ENCODE data around the gene WWC1.

WWC1 gene

DNA sequence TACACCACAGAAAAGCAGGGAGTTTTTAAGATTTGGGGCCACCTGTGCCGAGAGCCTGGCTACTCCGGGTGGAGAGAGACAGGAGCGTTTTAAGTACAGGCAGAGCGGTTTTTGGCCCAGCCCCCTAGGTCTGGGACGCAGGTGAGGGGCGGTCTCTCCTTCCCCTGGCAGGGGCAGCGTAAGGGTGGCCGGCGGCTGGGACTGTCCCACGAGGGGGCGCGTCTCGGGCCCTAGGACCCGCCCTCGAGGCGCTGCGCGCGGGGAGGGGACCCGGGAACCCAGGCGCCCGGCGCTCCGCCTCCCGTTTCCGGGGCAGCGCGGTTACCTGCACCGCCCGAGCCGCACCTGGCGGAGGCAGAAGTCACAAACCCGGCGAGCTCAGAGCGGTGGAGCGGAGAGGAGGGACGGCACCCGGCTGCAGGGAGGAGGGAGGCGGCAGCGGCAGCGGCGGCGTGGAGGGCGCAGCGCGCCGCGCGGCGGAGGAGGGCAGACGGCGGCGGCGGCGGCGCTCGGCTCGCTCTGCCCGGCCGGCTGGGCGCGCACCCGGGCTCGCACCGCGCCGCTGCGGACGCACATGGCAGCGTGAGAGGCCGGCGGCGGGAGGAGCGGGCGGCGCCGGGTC, at the start of gene WWC1:
Gene WWC1 (plus strand): TSS at position 304 of the 622 bp plus-strand sequence. CDS start 508 bp downstream, outside the sequence.
- DNase-seq = peak; percentile 75

- no peak for DNase-seq
Measured at GRCh38 chr5:168244838-168245559, 46.4 kb upstream of the WWC1 start.

DNA sequence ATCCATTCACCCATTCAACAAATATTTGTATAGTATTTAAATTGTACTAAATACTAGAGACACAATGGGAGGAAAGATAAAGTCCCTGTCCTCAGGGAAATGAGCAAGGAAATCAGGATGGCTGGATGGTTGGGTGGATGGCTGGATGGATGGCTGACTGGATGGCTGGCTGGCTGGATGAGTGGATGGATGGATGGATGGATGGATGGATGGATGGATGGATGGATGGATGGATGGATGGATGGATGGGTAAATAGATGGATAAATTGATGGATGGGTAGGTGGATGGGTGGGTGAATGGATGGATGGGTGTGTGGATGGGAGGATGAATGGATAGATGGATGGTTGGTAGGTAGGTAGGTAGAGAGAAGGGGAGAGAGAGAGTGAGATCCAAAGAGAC, 41.5 kb upstream of the WWC1 start:
- no peak for DNase-seq

- DNase-seq = no peak
Measured at GRCh38 chr5:168251259-168251658, 40.2 kb upstream of the WWC1 start.

DNA sequence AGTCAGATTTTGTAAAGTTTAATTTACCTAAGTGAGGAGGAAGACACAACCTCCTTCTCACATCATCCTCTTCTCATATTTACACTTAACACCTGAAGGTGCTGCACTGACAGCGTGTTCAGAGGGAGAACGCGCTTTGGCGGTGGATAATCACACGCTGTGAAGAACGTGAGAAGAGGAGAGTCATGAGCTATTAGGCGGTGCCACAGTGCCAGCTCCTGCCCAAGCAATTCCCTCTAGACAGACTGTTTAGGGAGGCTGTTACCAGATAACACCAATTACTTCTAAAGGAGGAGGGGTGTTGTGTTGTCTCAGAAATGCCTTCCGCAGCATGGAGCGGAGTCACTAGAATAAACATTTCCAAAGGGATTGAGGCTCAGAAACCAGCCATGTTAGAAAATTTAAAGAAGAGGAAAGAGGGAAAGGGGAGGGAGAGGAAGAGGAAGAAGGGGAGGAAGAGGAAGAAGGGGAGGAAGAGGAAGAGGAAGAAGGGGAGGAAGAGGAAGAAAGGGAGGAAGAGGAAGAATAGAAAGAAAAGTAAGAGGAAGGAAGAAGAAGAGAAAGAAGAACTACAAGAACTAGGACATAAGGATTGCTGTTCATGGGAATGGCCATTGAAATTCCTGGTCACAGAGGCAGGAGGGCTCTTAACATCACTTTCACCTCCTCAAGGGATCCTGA, 37.3 kb upstream of the WWC1 start:
- no peak for DNase-seq

GRCh38 chr5:168260353-168261226, 30.9 kb upstream of the WWC1 start:
- no peak for DNase-seq

DNA sequence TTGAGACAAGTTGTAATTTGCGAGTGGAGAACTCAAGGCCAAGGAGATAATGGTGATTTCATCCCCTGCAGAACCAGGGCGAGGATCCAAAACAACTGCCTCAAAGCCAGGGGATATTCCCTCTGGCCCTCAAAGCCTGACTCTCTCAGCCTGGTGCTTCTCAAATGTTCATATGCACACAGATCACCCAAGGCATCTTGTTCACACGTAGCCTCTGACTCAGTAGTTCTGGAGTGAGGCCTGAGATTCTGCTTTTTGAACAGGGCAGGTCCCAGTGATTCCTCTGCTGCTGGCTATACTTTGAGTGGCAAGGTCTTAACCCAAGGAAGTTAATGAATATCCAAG, 30.2 kb upstream of the WWC1 start:
- DNase-seq = no peak

DNA sequence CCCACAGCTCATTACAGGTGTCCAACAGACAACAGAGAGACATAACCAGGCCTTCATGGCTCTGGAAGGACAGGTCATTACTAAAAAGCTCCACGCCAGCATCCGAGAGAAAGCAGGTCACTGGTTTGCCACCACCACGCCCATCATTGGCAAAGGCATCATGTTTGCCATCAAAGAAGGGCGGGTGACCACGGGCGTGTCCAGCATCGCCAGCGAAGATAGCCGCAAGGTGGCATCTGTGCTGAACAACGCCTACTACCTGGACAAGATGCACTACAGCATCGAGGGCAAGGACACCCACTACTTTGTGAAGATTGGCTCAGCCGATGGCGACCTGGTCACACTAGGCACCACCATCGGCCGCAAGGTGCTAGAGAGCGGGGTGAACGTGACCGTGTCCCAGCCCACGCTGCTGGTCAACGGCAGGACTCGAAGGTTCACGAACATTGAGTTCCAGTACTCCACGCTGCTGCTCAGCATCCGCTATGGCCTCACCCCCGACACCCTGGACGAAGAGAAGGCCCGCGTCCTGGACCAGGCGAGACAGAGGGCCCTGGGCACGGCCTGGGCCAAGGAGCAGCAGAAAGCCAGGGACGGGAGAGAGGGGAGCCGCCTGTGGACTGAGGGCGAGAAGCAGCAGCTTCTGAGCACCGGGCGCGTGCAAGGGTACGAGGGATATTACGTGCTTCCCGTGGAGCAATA, 29.3 kb upstream of the WWC1 start:
- DNase-seq = no peak

GRCh38 chr5:168263121-168263520, 28.3 kb upstream of the WWC1 start:
- DNase-seq = no peak

DNA sequence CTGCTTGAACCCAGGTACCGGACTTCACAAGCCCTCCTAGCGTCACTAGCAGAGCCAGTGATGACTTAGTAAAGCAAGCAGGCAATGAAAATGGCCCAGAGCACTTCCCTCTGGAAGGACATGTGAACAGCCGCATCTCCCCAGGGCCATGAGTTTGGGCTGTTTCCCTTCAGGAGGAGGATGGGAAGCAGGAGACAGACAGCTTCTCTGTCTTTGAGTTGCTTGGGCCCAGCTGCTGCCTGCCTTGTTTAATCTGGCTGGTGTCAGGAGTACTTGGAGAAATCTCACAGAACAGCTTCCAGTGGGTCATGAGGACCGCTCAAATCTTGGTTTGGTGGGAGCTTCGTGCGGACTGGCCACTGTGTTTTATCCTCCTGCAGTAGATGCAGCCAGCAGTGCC, 25.4 kb upstream of the WWC1 start:
- no peak for DNase-seq

DNA sequence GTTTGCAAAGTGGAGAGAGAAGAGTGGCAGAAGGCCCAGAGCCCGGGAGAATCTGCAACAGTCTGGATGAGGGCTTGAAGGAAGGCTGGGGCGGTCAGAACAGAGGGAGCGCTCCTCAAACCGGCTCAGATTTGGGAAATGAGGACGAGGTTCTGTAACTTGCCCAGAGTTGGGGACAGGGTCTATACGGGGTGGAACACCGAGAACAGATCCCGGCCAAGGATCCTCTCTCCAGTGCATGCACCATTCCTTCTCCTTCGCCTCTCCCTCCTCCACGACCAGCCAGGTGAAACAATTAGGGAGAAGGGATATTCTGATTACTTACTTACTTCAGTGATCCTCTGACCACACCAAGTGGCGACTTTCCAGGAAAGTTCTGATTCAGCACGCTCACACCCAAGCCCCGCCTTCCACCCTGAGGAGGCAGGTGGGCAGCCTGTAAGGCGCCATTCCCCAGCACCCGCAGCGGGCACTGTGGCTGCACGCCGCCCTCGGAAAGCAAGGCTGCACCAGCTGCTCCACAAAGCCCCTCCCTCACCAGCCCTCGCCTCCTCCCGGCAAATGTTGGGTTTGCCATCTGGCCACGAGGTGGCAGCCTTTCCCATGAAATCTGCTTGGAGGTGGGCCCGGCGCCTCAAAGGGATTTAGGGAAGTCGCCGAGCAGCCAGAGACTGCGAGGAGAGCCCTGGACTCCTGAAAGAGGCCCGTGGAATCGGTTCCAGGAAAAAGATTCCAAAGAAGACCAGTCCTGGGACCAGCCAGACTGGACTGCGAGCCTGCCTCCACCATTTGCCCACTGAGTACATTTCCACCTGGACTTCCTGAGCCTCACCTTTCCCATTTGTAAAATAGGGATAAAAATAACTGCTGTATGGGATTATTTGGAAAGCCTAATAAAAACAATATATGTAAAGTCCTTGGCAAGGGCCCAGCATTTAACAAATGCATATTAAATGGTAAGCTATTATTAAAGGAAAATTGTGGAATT, 22.2 kb upstream of the WWC1 start:
- DNase-seq = peak; percentile 84

DNA sequence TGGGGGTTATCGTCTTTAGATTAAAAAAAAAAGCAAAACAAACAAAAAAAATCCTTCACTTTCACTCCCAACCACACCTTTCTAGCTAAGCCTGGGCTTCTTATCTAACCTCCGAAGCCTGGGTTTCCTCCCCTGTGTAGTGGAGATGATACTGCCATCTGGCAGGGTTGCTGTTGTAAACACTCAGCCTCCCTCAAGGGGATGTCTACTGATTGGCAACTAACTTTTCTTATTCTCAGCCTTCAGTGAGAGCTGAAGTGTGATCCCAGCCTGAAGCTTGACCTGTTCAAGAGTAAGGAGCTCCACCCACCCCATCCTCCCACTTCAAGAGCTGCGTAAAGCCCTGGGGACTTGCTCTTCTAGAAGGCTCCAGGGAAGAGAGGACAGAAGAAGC, 21.5 kb upstream of the WWC1 start:
- DNase-seq = no peak

DNA sequence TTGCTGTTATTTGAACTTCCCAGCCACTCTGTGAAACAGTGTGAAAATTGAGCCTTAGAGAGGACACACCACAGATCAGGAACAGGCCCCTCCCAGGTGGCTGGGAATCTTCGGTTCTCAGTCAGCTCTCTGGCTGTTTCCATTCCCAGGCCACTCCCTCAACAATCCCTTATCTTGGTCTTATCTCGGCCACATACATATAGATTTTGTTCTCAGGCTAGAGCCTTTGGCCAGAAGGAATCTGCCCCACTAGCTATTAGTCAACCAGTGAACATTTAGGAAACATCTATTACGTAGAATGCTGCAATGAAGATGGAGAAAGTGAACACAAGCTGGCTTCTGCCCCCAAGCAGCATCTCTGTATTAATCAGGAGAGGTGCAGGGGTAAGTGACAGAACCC, 21.0 kb upstream of the WWC1 start:
- no peak for DNase-seq

DNA sequence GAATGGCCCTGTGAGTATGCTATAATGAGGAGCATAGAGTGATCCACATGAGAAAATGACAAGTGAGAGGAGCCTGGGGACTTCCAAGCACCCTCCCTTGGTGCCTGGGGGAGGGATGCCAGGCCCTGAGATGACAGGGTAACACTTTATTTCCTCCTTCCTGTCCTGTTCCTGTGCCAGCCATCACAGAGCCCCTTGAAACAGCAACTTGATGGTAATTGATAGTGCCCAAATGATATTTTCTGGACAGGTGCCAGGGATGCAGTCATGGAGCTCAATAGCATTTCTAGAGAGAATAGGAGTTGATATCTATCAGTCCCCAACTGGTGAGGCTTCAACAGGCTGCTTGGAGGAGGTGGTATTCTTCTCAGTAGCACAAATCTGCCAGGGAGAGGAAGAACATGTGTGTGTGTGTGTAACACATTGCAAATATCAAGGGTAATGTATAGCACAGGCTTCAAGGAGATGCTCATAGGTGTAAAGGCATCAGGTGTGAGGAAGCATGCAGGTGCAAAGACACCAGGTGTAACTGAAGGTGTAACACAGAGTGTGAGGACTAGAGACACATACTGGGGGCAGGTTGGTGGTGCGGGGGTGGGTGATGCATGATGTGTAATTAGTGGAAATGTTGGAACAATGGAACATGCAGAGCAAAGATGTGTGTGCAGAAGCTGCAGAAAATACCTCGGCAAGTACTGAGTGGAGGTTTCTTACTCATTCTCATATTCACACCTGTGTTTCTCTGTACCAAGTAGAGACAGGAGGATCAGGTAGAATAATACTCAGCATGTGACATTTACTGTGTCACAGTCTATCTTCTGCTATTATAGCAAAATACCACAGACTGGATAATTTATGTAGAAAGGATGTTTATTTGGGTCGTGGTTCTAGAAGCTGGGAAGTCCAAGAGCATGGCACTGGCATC, 18.1 kb upstream of the WWC1 start:
- no peak for DNase-seq

DNA sequence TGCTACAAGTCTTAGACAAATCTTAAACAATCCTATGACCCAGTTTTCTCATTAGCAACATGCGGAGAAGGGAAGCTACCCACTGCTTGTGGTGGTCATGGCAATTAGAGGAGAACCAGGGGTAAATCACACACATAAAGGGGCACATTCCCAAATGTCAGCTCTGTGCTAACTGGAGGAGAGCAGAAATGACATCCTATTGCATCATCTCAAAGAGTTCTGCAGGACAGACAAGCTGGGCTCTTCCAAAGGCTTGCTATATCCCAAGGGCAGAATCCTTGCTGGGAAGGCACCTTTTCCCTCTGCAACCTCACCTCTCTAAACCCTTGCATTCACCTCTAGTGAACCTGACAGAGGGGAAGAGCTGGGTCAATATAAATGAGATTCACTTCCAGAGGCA, 17.0 kb upstream of the WWC1 start:
- DNase-seq = no peak

DNA sequence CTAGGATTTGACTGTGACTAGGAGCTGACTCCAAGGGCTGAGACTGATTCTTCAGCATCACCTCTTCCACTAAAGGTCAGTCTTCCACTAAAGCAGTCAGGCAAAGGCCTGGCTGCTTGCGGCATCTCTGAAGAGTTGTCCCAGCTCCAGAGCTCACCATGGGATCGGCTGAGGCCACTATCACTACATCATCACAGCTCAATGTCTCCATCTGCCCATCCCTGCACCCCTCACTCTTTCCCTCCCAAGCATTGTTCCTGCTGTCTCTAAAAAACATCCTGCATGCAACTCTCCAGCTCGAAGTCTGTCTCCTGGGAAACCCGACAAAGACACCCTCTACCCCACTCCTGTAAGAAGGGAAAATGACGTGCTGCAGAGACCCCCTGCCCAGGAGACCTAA, 15.5 kb upstream of the WWC1 start:
- no peak for DNase-seq

GRCh38 chr5:168282120-168282519, 9.3 kb upstream of the WWC1 start:
- no peak for DNase-seq

DNA sequence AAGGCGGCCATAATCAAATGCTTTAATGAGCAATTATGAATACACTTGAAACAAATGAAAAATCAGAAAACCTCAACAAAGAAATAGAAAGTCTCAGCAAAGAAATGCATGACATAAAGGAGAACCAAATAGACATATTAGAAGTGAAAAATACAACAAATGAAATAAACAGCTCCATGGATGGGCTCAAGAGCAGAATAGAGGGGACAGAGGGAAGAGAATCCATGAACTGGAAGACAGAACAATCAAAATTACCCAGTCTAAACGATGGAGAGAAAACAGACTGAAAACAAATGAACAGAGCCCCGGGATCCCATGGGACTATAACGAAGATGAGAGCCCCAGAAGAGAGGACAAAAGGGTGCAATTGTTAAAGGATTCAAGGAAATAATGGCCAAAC, 6.6 kb upstream of the WWC1 start:
- no peak for DNase-seq

DNA sequence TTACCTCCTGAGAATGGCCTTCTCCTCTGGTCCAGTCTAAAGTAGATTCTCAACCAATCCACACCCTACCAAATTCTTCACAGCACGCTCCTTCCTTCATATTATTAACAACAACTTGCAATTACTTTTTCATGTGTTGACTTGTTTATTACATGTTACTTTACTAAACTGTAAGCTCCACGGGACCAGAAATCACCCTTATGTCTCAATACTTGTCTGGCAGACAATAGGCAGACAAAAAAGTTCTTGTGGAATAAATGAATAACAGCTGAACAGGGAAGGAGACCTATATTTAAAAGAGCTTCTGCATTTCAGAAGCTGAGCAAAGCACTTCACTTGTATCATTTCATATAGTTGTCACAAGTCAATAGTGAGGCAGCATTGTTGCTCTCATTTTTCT, 5.7 kb upstream of the WWC1 start:
- DNase-seq = no peak

GRCh38 chr5:168286386-168286785, 5.1 kb upstream of the WWC1 start:
- DNase-seq = no peak

All from kidney glomerular epithelial cell (primary cell).